Lower leg skin (tissue), 4 donors: ENCODE data around the gene ZFP90. TPM values are rescaled to one million over a fixed set of nuclear protein-coding genes. Genes with fewer than 3 reads are reported as not detected.
"Not testable (repeated sequence)": the region's sequence is repeated elsewhere in the genome, so short reads cannot be mapped to it uniquely, and the experiment has no call there.

Source experiments
- DNase-seq, 2 donors: peaks; one replicate each; pipeline ENCODE4 v3.0.0-alpha.2; 2019; ENCODE audit warnings: low spot score in 2 of 2
- H3K4me3 ChIP-seq: fragments of 200-600 bp; sonication (generic); 2 replicates; pipeline ENCODE4 v1.5.1; 2017; ENCODE audit warnings: mild to moderate bottlenecking, low read depth; ENCODE audit not compliant: poor library complexity, severe bottlenecking
- CTCF ChIP-seq, 3 donors: fragments of 450-650 bp; IDR thresholded peaks; one replicate each; pipeline ENCODE4 v1.5.1; 2016; ENCODE audit warnings: antibody characterized with exemption in 3 of 3, mild to moderate bottlenecking in 3 of 3, moderate library complexity in 2 of 3
- POLR2A ChIP-seq, 2 donors: fragments of 450-650 bp; IDR thresholded peaks; one replicate each; pipeline ENCODE4 v1.6.1; 2016 to 2017; ENCODE audit warnings: antibody characterized with exemption in 2 of 2, mild to moderate bottlenecking in 1 of 2, moderate library complexity in 1 of 2
- WGBS, 2 donors: methylation state at CpG; one replicate each; pipeline ENCODE4 v1.1.5; 2018; 5-methylcytosine and 5-hydroxymethylcytosine counted together
- intact Hi-C: fragments of 100-400 bp; cut with DNase I; formaldehyde crosslinking; loops from one replicate; pipeline ENCODE4 v1.15.0; 2023; ENCODE audit warnings: low total_unique reads
- total RNA-seq, 4 donors: library from RNA; depleted of rRNA; stranded (reverse); fragments of >200 nt; gene quantifications; one replicate each; pipeline ENCODE4 v1.1.0, GENCODE V29; 2016

The ZFP90 gene
- total RNA-seq, 4 donors from 2014 or later = 14.5 to 32.6 (median 18.5) TPM

- intact Hi-C loops = no loop called here
Observed at GRCh38 chr16:68492543-68493411, 46.3 kb upstream of the ZFP90 start.

GRCh38 chr16:68493412-68494070 lies 45.5 kb upstream of the ZFP90 start:
- DNase-seq = no peak
- WGBS, 2 donors = 80 to 83% methylated on average over 4 of the region's 5 CpGs
- TF ChIP-seq CTCF (IDR thresholded peaks at IDR 0.05) (no peak), POLR2A (IDR thresholded peaks at IDR 0.05) (no peak)
- intact Hi-C loops = no loop called here
- H3K4me3 ChIP-seq = no peak overlapping the region

More at GRCh38 chr16:68492543-68493411, 46.3 kb upstream of the ZFP90 start:
- H3K4me3 ChIP-seq = no peak overlapping the region
- TF ChIP-seq POLR2A (IDR thresholded peaks at IDR 0.05) (no peak), CTCF (IDR thresholded peaks at IDR 0.05) (no peak)
- 40 to 83% methylated on average over 1 to 6 of the region's 6 CpGs for WGBS, 2 donors
- DNase-seq = no peak

GRCh38 chr16:68494261-68494660 lies 44.8 kb upstream of the ZFP90 start:
- intact Hi-C loops = not testable (repeated sequence)

GRCh38 chr16:68496689-68497088 lies 42.4 kb upstream of the ZFP90 start:
- no peak overlapping the region for H3K4me3 ChIP-seq
- 42 to 48% methylated on average over 8 of the region's 8 CpGs for WGBS, 2 donors
- no peak for DNase-seq
- intact Hi-C loops = no loop called here
- TF ChIP-seq CTCF (IDR thresholded peaks at IDR 0.05) (no peak), POLR2A (IDR thresholded peaks at IDR 0.05) (no peak)

More at GRCh38 chr16:68494261-68494660, 44.8 kb upstream of the ZFP90 start:
- 87 to 90% methylated on average over 5 of the region's 5 CpGs for WGBS, 2 donors
- not testable (repeated sequence) for DNase-seq, H3K4me3 ChIP-seq

GRCh38 chr16:68499006-68499405 lies 40.1 kb upstream of the ZFP90 start:
- no peak overlapping the region for H3K4me3 ChIP-seq
- WGBS, 2 donors = 16 to 28% methylated on average over 5 of the region's 5 CpGs
- no peak for DNase-seq
- TF ChIP-seq POLR2A (IDR thresholded peaks at IDR 0.05) (no peak), CTCF (IDR thresholded peaks at IDR 0.05) (no peak)
- intact Hi-C loops = no loop called here

GRCh38 chr16:68503334-68503733 lies 35.8 kb upstream of the ZFP90 start:
- WGBS, 2 donors = 84 to 88% methylated on average over 3 of the region's 3 CpGs
- no peak for DNase-seq
- TF ChIP-seq CTCF (IDR thresholded peaks at IDR 0.05) = no peak
- TF ChIP-seq POLR2A (IDR thresholded peaks at IDR 0.05) = no peak
- intact Hi-C loops = loop anchor here (10.0 kb wide), 1 partner anchor 109 kb away; no protein-coding TSS in a partner anchor
- H3K4me3 ChIP-seq = no peak overlapping the region
